GM12878 (cell line): ENCODE results near the gene PPP1R27. TPM values are rescaled to one million over a fixed set of nuclear protein-coding genes. Genes with fewer than 3 reads are reported as not detected.

ENCODE experiments used
- ATAC-seq: fragments of 200-7000 bp; cut with Tn5 transposase; 3 replicates; pipeline ENCODE4 v1.9.1; 2020; ENCODE audit warnings: mild to moderate bottlenecking, moderate library complexity
- BruUV-seq: library from RNA; stranded (reverse); fragments of 400-500 nt; replicated peaks from 2 replicates; lab custom pipeline; 2021; lab: Mats Ljungman, UMichigan
- CTCF ChIA-PET: fragments of 300-600 bp; sonication (Branson Sonifier 250); formaldehyde crosslinking; extraction: SDS; loops from one replicate; lab custom pipeline; 2021; ENCODE audit warnings: inconsistent platforms; lab: Yijun Ruan, JAX
- POLR2A ChIA-PET: fragments of 350-600 bp; formaldehyde crosslinking; extraction: SDS; loops from one replicate; lab custom pipeline; 2021; ENCODE audit warnings: inconsistent platforms; lab: Charles Lee
- RAD21 ChIA-PET: fragments of 300-600 bp; sonication (Branson Sonifier 250); formaldehyde crosslinking; loops from one replicate; lab custom pipeline; 2023; ENCODE audit warnings: antibody characterized with exemption; ENCODE audit not compliant: unreplicated experiment; lab: Charles Lee
- SMC1A ChIA-PET: fragments of 300-600 bp; sonication (Branson Sonifier 250); formaldehyde crosslinking; loops from one replicate; lab custom pipeline; 2023; ENCODE audit not compliant: unreplicated experiment, uncharacterized antibody; lab: Charles Lee
- DNase-seq: peaks from one replicate; pipeline ENCODE4 v3.0.0-alpha.2; 2011; ENCODE audit warnings: low read depth, low spot score
- FAIRE-seq: peaks from 3 replicates; lab custom pipeline; 2011; peaks lifted over from hg19 to GRCh38; lab: Jason Lieb, UNC
- H2AFZ ChIP-seq: 2 replicates; pipeline ENCODE4 v1.6.0; 2011; ENCODE audit warnings: low read depth, low read length, control low read depth; ENCODE audit not compliant: control insufficient read depth
- H3K27ac ChIP-seq: 2 replicates; pipeline ENCODE4 v1.5.1; 2011; ENCODE audit warnings: control low read depth; ENCODE audit not compliant: control insufficient read depth, insufficient read depth
- H3K27me3 ChIP-seq, 2 experiments: replicated peaks in 1 of 2; 2 replicates each; pipeline versions ENCODE4 v1.6.0 to v1.6.1; 2011; ENCODE audit warnings: low read length in 1 of 2; ENCODE audit not compliant: control insufficient read depth in 2 of 2, insufficient read depth in 2 of 2
- H3K36me3 ChIP-seq, 2 experiments: 2 replicates each; pipeline ENCODE4 v1.5.1; 2011; ENCODE audit warnings: low read length in 1 of 2; ENCODE audit not compliant: control insufficient read depth in 2 of 2, insufficient read depth in 2 of 2
- H3K4me1 ChIP-seq: 2 replicates; pipeline ENCODE4 v1.6.1; 2011; ENCODE audit warnings: mild to moderate bottlenecking, low read length, moderate library complexity, mixed read lengths; ENCODE audit not compliant: control insufficient read depth, insufficient read depth
- H3K4me2 ChIP-seq: 2 replicates; pipeline ENCODE4 v1.6.0; 2011; ENCODE audit warnings: control low read depth; ENCODE audit not compliant: control insufficient read depth, insufficient read depth
- H3K4me3 ChIP-seq: fragments of 200-600 bp; sonication (generic); 2 replicates; pipeline ENCODE4 v1.5.1; 2016
- H3K79me2 ChIP-seq: 2 replicates; pipeline ENCODE4 v1.6.0; 2011; ENCODE audit warnings: low read length; ENCODE audit not compliant: control insufficient read depth, insufficient read depth
- H3K9ac ChIP-seq: 2 replicates; pipeline ENCODE4 v1.8.0; 2011; ENCODE audit warnings: low read length, control low read depth, mixed read lengths; ENCODE audit not compliant: control insufficient read depth, insufficient read depth
- H3K9me3 ChIP-seq: replicated peaks from 3 replicates; pipeline ENCODE4 v1.5.1; 2011; ENCODE audit warnings: mild to moderate bottlenecking, low read length; ENCODE audit not compliant: control insufficient read depth, insufficient read depth
- H4K20me1 ChIP-seq: 2 replicates; pipeline ENCODE4 v1.6.0; 2011; ENCODE audit not compliant: control insufficient read depth, insufficient read depth
- BCLAF1 ChIP-seq: fragments of 450-650 bp; IDR thresholded peaks from 2 replicates; pipeline ENCODE4 v1.6.1; 2017; ENCODE audit warnings: antibody characterized with exemption, mild to moderate bottlenecking, moderate library complexity
- CEBPB ChIP-seq, 2 experiments: fragments of 150-350 bp in 1 of 2; IDR thresholded peaks; 2 replicates each; pipeline ENCODE4 v1.6.1; 2012 to 2014; ENCODE audit warnings: low read depth in 2 of 2, low read length in 2 of 2, borderline replicate concordance in 1 of 2, inconsistent platforms in 1 of 2
- CREM ChIP-seq: IDR thresholded peaks from 2 replicates; pipeline ENCODE4 v1.6.1; 2014; ENCODE audit warnings: antibody characterized with exemption, low read depth
- GABPA ChIP-seq: IDR thresholded peaks from 2 replicates; pipeline ENCODE4 v1.6.1; 2014; ENCODE audit warnings: antibody characterized with exemption, low read depth, mild to moderate bottlenecking, inconsistent platforms
- JUNB ChIP-seq: IDR thresholded peaks from 2 replicates; pipeline ENCODE4 v1.6.1; 2016; ENCODE audit warnings: antibody characterized with exemption, mild to moderate bottlenecking
- MEF2B ChIP-seq: fragments of 450-650 bp; IDR thresholded peaks from 2 replicates; pipeline ENCODE4 v1.6.1; 2018; ENCODE audit warnings: mild to moderate bottlenecking, moderate library complexity; ENCODE audit not compliant: partially characterized antibody, poor library complexity, severe bottlenecking
- MYC ChIP-seq: IDR thresholded peaks from 2 replicates; pipeline ENCODE4 v1.6.1; 2011; ENCODE audit warnings: mild to moderate bottlenecking, low read length, moderate library complexity, inconsistent platforms; ENCODE audit not compliant: insufficient read depth, insufficient replicate concordance, insufficient read length, severe bottlenecking
- PBX3 ChIP-seq: IDR thresholded peaks from 2 replicates; pipeline ENCODE4 v1.6.1; 2011; ENCODE audit warnings: mild to moderate bottlenecking, low read depth, low read length, moderate library complexity; ENCODE audit not compliant: insufficient replicate concordance
- SMAD5 ChIP-seq: IDR thresholded peaks from 2 replicates; pipeline ENCODE4 v1.6.1; 2016; ENCODE audit warnings: antibody characterized with exemption, low read depth
- SRF ChIP-seq, 2 experiments: IDR thresholded peaks; 2 replicates each; pipeline ENCODE4 v1.6.1; 2011; ENCODE audit warnings: low read depth in 2 of 2, low read length in 2 of 2, mild to moderate bottlenecking in 1 of 2, moderate library complexity in 1 of 2
- SUPT20H ChIP-seq: IDR thresholded peaks from 2 replicates; pipeline ENCODE4 v1.6.1; 2011; ENCODE audit warnings: low read depth, mild to moderate bottlenecking, low read length, moderate library complexity, borderline replicate concordance; ENCODE audit not compliant: control insufficient read depth
- ZSCAN29 ChIP-seq: fragments of 450-650 bp; IDR thresholded peaks from 2 replicates; pipeline ENCODE4 v1.6.1; 2017; ENCODE audit warnings: mild to moderate bottlenecking, moderate library complexity
- WGBS: methylation state at CpG from one replicate; pipeline ENCODE4 v1.1.6; 2016; ENCODE audit warnings: low lambda C conversion rate; ENCODE audit not compliant: insufficient replicate concordance, insufficient coverage; ENCODE audit errors: missing lambda C conversion rate; 5-methylcytosine and 5-hydroxymethylcytosine counted together
- in situ Hi-C: fragments of 300-500 bp; cut with MboI; formaldehyde crosslinking; loops from 9 replicates; pipeline ENCODE4 v1.14.3; 2018; ENCODE audit warnings: mixed read lengths
- intact Hi-C: fragments of 100-400 bp; cut with micrococcal nuclease; formaldehyde crosslinking; loops from one replicate; pipeline ENCODE4 v1.14.2; 2022; ENCODE audit not compliant: unreplicated experiment
- polyA plus RNA-seq, 11 experiments: library from polyadenylated mRNA; depleted of rRNA in 4 of 11; unstranded in 6 of 11; stranded (reverse) in 5 of 11; fragments of >200 nt; fragmentation: Nextera tagmentation in 4 of 11; fragmentation: Illumina TruSeq in 1 of 11; extraction: Ambion mirVana in 4 of 11; extraction: Trizol in 1 of 11; gene quantifications; 1 replicate in 1 of 11; 2 replicates in 10 of 11; pipeline versions ENCODE4 v1.2.1 to v1.2.3, GENCODE V29; 2011 to 2016; ENCODE audit warnings: inconsistent platforms in 2 of 11, missing spikeins in 2 of 11, low read depth in 1 of 11
- total RNA-seq, 4 experiments: library from RNA; depleted of rRNA in 3 of 4; stranded (reverse); fragments of >200 nt in 3 of 4; fragmentation: Illumina TruSeq in 1 of 4; extraction: Trizol in 1 of 4; gene quantifications; 2 replicates each; pipeline versions ENCODE4 v1.2.1 to v1.2.3, GENCODE V29; 2013 to 2021

Gene PPP1R27
- total and polyA plus RNA-seq, 10 of the 15 experiments (the other 5 are each of a cell fraction or from before 2014, with no cell fraction given): 0.17 to 1.6 (median 0.49) TPM; not detected in 3

- TF ChIP-seq MEF2B: peak; percentile 23
- 0 out of 2 replicates have a peak, but pooled peaks have one; percentile 68 for TF ChIP-seq BCLAF1
- TF ChIP-seq JUNB: no peak
- no peak for TF ChIP-seq SUPT20H
Measured at GRCh38 chr17:81871387-81872230, 36.8 kb upstream of the PPP1R27 start (continued).

GRCh38 chr17:81870981-81871386 is 36.1 kb upstream of the PPP1R27 start, which contains the start of gene ARHGDIA:
Gene ARHGDIA (minus strand): TSS chr17:81871337. CDS start chr17:81869930, 1,407 bp downstream.
- ChIA-PET CTCF (interaction anchor here (1.1 to 2.4 kb wide), 3 partner anchors 10 to 150 kb away, joined by 5 to 9 read pairs (median 7); partner anchors contain the start of gene P4HB), SMC1A (no interaction called here), POLR2A (interaction anchor here (1.1 to 3.5 kb wide), 4 partner anchors 9 to 46 kb away, joined by 3 to 26 read pairs (median 6); partner anchors contain the start of genes ALYREF, ANAPC11, MCRIP1 and PPP1R27), RAD21 (interaction anchor here (1.1 kb wide), 1 partner anchor 10 kb away, joined by 4 read pairs; no protein-coding TSS in a partner anchor)
- Histone ChIP-seq H3K36me3 (peaks cover 0 to 23% of the 10 kb centered on the region in 2 experiments; a peak in 2 of 4 replicates), H3K4me3 (peak within 1 kb of the TSS; percentile 95), H3K9me3 (no peaks in the 10 kb centered on the region), H3K27ac (peak within 1 kb of the TSS; percentile 98), H2AFZ (peak within 1 kb of the TSS; percentile 69), H3K9ac (peak within 1 kb of the TSS; percentile 97), H4K20me1 (0 out of 2 replicates have a peak, but pooled peaks cover 3% of the 10 kb centered on the region), H3K27me3 (no peaks in the 10 kb centered on the region), H3K4me1 (0 out of 2 replicates have a peak, but pooled peaks cover 8% of the 10 kb centered on the region), H3K4me2 (peak within 1 kb of the TSS; percentile 96), H3K79me2 (peaks cover 41% of the 10 kb centered on the region)
- WGBS: under 1% methylated on average over 24 of the region's 64 CpGs
- no peak for DNase-seq
- intact Hi-C loops (loop anchor here (5.0 kb wide), 1 partner anchor 56 kb away; the partner anchor contains the start of gene MAFG), in situ Hi-C loops (no loop called here)
- FAIRE-seq: no peak
- no peak for TF ChIP-seq MYC
- TF ChIP-seq CREM: peak; percentile 67; the same call in 1 of the 2 replicates
- no peak for TF ChIP-seq ZSCAN29
- TF ChIP-seq GABPA: peak; percentile 73
- 0 out of 2 replicates have a peak, but pooled peaks have one; percentile 76 for TF ChIP-seq SMAD5
- TF ChIP-seq PBX3: peak; percentile 44
- 0 out of 4 replicates have a peak, but pooled peaks of 1 of the 2 experiments have one; percentile 2 for TF ChIP-seq SRF (IDR thresholded peaks at IDR 0.05; ENCODE audit: low read depth in 2 of 2, low read length in 2 of 2)
- TF ChIP-seq CEBPB (IDR thresholded peaks at IDR 0.05; ENCODE audit: borderline replicate concordance in 1 of 2, low read depth in 2 of 2, low read length in 2 of 2): no peak
- peak; percentile 45 for ATAC-seq
- BruUV-seq: no TSS peak
